Activated CD8-positive, alpha-beta T cell treated with anti-CD3 and anti-CD28 coated beads, Interleukin-2, amount 10 ng/mL, durations not matched to agents 7 days and 5 days (primary cell): ENCODE measurements around the gene OTX1. TPM values are rescaled to one million over a fixed set of nuclear protein-coding genes. Genes with fewer than 3 reads are reported as not detected.

Experiments used
- ATAC-seq: fragments of 150-1000 bp; cut with Tn5 transposase; one replicate; pipeline ENCODE4 v1.10.0; 2021; ENCODE audit warnings: moderate library complexity
- CTCF ChIA-PET: fragments of 350-600 bp; sonication (Branson Sonifier 250); formaldehyde crosslinking; loops from one replicate; lab custom pipeline; 2021; ENCODE audit warnings: antibody characterized with exemption; lab: Charles Lee
- POLR2A ChIA-PET: fragments of 350-600 bp; sonication (Branson Sonifier 250); formaldehyde crosslinking; loops from one replicate; lab custom pipeline; 2021; ENCODE audit warnings: antibody characterized with exemption; lab: Charles Lee
- DNase-seq: peaks from one replicate; pipeline ENCODE4 v3.0.0-alpha.2; 2020
- H3K27ac Mint-ChIP-seq: one replicate; pipeline ENCODE4 v1.8.0; 2021; ENCODE audit warnings: mild to moderate bottlenecking, mixed read lengths
- H3K27me3 Mint-ChIP-seq: one replicate; pipeline ENCODE4 v1.8.0; 2021; ENCODE audit warnings: low read depth, mixed read lengths
- H3K36me3 Mint-ChIP-seq: one replicate; pipeline ENCODE4 v1.8.0; 2021; ENCODE audit warnings: low read depth, mixed read lengths
- H3K4me1 Mint-ChIP-seq: one replicate; pipeline ENCODE4 v1.8.0; 2021; ENCODE audit warnings: low read depth, mixed read lengths
- H3K4me3 Mint-ChIP-seq: one replicate; pipeline ENCODE4 v1.8.0; 2021; ENCODE audit warnings: mild to moderate bottlenecking, mixed read lengths
- H3K9me3 Mint-ChIP-seq: one replicate; pipeline ENCODE4 v1.8.0; 2022; ENCODE audit warnings: mixed read lengths; ENCODE audit not compliant: insufficient read depth
- total RNA-seq, 2 experiments: library from RNA; stranded (reverse); gene quantifications; one replicate each; pipeline ENCODE4 v1.2.3, GENCODE V29; 2021

OTX1 gene
- total RNA-seq, 2 experiments from 2014 or later: not detected

DNA sequence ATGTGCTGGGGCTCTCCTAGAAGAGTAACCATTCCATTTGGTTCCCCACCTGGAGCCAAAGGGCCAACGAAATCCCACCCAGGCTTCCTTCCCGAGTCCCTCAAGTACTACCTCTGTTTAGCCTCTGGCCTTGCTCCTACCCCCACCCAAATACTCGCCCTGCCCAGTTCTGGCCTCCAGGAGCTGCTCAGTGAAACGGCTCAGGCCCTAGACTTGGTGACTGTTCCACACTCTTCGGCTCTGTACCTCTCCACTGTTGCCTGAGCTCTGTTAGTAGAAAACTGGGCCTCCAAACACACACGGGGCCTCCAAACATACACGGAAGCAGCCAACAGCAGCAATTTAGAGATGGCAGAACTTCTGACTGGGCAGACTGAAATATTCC is 4.2 kb downstream of the OTX1 start:
- Mint-ChIP-seq H3K27me3 (peaks cover 79% of the 10 kb centered on the region), H3K4me3 (peak overlapping the region; percentile 28), H3K36me3 (peaks cover 5% of the 10 kb centered on the region), H3K9me3 (no peaks in the 10 kb centered on the region), H3K27ac (no peak overlapping the region), H3K4me1 (peaks cover 76% of the 10 kb centered on the region)
- ChIA-PET CTCF (interaction anchor here (1.1 to 1.4 kb wide), 2 partner anchors 20 to 24 kb away, joined by 3 to 4 read pairs; no protein-coding TSS in a partner anchor), POLR2A (no interaction called here)
- no peak for DNase-seq
- no peak for ATAC-seq

DNA sequence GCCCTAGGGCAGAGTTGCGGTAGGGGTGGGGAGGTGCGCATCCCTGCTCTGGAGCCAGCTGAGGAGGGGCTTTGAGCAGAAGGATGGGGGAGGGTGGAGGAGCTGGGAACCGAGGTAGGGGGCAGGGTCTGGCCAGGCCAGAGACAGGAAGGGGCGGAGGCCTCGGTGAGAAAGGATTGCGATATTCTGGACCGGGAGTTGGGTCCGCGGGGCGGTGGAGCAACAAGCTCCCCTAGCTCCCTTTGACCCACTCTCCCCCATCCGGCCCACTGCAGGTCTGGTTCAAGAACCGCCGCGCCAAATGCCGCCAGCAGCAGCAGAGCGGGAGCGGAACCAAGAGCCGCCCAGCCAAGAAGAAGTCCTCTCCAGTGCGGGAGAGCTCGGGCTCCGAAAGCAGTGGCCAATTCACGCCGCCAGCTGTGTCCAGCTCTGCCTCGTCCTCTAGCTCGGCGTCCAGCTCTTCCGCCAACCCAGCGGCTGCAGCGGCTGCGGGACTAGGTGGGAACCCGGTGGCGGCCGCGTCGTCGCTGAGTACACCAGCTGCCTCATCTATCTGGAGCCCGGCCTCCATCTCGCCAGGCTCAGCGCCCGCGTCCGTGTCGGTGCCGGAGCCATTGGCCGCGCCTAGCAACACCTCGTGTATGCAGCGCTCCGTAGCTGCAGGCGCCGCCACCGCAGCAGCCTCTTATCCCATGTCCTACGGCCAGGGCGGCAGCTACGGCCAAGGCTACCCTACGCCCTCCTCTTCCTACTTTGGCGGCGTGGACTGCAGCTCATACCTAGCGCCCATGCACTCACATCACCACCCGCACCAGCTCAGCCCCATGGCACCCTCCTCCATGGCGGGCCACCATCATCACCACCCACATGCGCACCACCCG is 4.8 kb downstream of the OTX1 start:
- POLR2A ChIA-PET: no interaction called here
- H3K27ac Mint-ChIP-seq: no peak overlapping the region
- DNase-seq: no peak

DNA sequence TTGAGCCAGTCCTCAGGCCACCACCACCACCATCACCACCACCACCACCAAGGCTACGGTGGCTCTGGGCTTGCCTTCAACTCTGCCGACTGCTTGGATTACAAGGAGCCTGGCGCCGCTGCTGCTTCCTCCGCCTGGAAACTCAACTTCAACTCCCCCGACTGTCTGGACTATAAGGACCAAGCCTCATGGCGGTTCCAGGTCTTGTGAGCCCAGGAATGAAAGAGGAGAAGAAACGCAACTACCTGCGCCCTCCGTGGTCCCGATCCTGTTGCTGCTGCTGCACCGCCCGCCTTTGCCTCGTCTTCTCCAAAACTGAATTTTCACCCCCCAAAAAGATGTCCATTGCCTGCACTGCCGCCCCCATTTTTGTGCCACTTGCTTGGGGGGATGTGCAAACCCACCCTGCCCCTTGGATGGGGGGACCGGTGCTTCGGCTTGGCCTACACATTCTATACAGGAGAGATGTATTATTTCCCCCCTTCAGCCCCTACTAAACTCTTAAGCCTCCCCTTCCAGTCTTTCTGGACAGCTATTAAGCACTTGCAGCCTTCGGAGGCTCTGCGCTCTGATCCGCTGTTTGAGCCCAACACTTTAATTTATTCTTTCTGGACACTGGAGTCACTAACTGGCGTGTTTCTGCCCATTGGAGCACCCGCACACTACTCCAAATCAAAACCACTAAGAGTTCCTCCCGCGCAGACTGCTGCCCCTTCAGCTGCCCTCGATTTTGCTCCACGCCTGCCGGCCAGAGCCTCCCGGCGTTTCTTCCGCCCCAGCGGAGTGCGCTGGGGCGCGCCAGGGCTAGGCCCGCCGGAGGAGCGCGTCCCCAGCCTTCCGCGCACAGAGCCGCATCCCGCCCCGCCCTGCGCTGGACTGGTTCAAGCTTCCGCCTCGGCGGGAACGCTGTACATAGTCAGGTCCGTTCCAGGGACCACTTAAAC is 5.7 kb downstream of the OTX1 start:
- ChIA-PET POLR2A (no interaction called here), CTCF (no interaction called here)
- H3K27me3 Mint-ChIP-seq: peaks cover 80% of the 10 kb centered on the region

More for the DNA sequence above, 4.8 kb downstream of the OTX1 start:
- Mint-ChIP-seq H3K36me3 (peaks cover 8% of the 10 kb centered on the region), H3K4me1 (peaks cover 79% of the 10 kb centered on the region), H3K9me3 (no peaks in the 10 kb centered on the region), H3K4me3 (peak overlapping the region; percentile 57), H3K27me3 (peaks cover 83% of the 10 kb centered on the region)
- CTCF ChIA-PET: interaction anchor here (0.8 to 1.4 kb wide), 3 partner anchors 21 to 257 kb away, joined by 3 to 4 read pairs (median 3); no protein-coding TSS in a partner anchor
- ATAC-seq: no peak

DNA sequence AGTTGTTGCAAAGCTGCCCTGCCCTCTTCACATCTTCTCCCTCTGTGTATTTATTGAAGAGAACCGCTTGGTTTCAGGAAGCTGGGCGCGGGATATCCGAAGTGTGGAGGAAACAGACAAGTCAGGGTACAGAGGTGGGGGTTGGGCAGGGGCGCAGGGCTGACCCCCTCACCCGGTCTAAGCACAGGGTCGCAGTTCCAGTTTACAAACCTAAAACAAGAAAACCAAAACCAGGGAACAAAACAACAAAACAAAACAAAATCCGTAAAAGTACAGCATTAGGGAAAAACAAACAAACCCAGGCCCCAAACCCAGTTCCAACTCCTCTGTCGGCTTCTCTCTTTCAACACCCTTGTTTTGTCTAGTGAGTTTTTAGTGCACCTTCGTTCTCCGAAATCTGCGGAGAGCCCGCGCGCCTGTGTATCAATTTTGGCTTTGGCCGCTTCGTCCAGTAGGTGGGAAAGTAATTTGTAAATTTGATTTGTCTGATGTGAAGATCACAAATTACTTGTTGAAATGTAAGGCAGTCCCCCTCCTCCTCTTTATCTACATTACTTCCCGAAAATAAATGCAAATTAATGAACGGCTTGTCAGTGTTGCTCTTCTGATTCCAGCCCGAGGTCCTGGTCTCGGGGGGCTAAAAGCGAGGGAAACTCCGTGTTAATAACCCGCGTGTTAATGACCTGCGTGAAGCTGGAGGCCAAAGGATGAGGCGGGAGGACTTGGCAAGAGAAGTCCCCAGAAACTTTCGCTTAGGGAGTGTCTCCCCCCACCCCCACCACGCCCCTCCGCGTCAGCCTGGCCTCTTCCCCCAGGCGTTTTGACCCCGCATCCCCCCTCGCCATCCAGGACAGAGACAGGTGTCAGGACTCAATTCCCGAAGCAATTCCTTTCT is 6.9 kb downstream of the OTX1 start:
- H3K27ac Mint-ChIP-seq: peak overlapping the region; percentile 25
- ATAC-seq: no peak
- H3K36me3 Mint-ChIP-seq: peaks cover 8% of the 10 kb centered on the region
- H3K27me3 Mint-ChIP-seq: peaks cover 81% of the 10 kb centered on the region
- no peak for DNase-seq
- H3K9me3 Mint-ChIP-seq: no peaks in the 10 kb centered on the region
- H3K4me3 Mint-ChIP-seq: peak overlapping the region; percentile 58
- ChIA-PET POLR2A (no interaction called here), CTCF (no interaction called here)
- peaks cover 65% of the 10 kb centered on the region for H3K4me1 Mint-ChIP-seq

More for the DNA sequence above, 5.7 kb downstream of the OTX1 start:
- no peaks in the 10 kb centered on the region for H3K9me3 Mint-ChIP-seq
- peaks cover 8% of the 10 kb centered on the region for H3K36me3 Mint-ChIP-seq
- H3K27ac Mint-ChIP-seq: no peak overlapping the region
- H3K4me3 Mint-ChIP-seq: peak overlapping the region; percentile 57
- peaks cover 73% of the 10 kb centered on the region for H3K4me1 Mint-ChIP-seq
- DNase-seq (peak; percentile 39), ATAC-seq (peak; percentile 50)

DNA sequence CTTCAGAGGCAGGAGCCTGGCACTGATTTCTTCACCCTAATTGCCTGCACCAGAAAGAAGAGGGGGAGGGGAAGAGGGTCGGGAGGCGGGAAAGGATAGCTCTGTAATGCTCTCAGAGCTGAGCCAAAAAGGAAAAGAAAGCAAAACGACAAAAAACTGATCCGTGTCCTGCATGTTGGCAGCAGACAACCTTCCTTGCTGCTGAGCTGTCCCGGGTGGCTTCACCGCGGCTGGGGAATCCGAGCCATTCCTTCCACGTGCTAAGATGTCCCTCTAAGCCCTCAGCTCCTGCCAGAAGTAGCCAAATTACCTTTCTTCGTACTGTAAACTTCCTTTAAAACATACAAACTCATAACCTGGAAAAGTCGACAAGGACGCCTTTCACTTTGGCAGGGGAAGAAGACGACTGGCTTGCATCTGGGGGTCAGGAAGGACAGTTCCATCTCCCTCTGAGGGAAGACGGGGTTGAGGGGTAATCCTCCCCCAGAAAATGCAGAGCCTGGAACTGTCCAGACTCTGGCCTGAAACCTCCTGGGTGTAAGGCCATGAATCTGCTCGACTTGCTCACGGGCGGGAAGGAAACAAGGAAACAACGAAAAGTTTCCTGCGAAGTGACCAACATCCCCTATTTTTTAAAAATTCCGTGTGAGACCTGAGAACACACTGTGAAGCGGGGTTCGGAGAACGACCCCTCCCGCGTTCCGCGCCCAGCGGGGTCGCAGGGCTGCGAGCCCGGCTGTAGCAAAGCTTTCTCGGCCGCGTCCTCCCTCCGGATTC is 7.7 kb downstream of the OTX1 start:
- ATAC-seq (no peak), DNase-seq (no peak)
- peaks cover 60% of the 10 kb centered on the region for H3K4me1 Mint-ChIP-seq
- peak overlapping the region; percentile 55 for H3K4me3 Mint-ChIP-seq
- POLR2A ChIA-PET: interaction anchor here (1.0 kb wide), 1 partner anchor 11 kb away, joined by 3 read pairs; no protein-coding TSS in a partner anchor
- peaks cover 8% of the 10 kb centered on the region for H3K36me3 Mint-ChIP-seq
- CTCF ChIA-PET: no interaction called here
- no peaks in the 10 kb centered on the region for H3K9me3 Mint-ChIP-seq
- H3K27me3 Mint-ChIP-seq: peaks cover 77% of the 10 kb centered on the region
- no peak overlapping the region for H3K27ac Mint-ChIP-seq

DNA sequence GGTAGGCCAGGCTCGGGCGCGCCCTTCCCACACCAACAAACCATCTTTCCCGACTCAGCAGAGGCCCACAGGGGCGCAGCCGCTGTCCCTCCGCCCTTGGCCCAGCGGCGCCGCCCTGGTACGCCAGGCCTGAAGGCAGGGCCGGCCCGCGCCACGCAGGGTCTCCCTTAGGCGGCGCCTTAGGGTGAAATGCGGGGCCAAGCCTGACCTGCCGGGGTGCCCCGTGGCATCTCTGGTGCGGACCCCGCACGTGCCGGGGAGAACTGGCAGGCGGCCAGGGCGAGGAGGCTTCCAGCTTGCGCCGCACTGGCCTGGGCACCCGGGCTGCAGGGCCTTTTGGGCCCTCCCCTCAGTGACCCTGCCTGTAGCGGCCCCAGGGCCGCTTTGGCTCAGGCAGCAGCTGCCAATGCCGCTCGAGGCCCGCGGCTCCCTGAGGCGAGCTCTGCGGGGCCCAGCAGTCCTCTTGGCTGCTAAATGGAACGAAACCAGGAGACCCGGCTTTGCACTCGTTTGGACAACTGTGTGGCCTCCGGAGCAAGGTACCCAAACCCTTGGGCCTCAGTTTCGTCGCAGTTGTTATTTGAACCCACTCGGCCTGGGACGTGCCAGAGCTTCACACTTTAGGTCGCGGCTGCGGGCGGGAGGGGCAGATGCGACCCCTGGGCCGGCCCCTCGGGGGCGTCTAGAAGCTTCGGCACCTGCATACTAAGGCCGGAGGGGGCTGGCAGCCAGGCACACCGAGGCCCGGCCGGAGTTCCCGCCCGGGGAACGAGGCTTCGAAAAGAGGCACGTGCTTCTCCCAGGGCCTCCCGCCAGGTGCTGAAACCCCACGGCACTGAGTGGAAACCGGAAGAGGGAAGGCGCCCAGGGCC is 8.5 kb downstream of the OTX1 start:
- peak overlapping the region; percentile 55 for H3K4me3 Mint-ChIP-seq
- CTCF ChIA-PET: no interaction called here
- H3K4me1 Mint-ChIP-seq: peaks cover 52% of the 10 kb centered on the region
- DNase-seq (no peak), ATAC-seq (peak; percentile 18)
- H3K27ac Mint-ChIP-seq: no peak overlapping the region
- peaks cover 75% of the 10 kb centered on the region for H3K27me3 Mint-ChIP-seq
- POLR2A ChIA-PET: interaction anchor here (1.0 kb wide), 1 partner anchor 12 kb away, joined by 3 read pairs; no protein-coding TSS in a partner anchor
- H3K9me3 Mint-ChIP-seq: no peaks in the 10 kb centered on the region
- H3K36me3 Mint-ChIP-seq: peaks cover 8% of the 10 kb centered on the region

DNA sequence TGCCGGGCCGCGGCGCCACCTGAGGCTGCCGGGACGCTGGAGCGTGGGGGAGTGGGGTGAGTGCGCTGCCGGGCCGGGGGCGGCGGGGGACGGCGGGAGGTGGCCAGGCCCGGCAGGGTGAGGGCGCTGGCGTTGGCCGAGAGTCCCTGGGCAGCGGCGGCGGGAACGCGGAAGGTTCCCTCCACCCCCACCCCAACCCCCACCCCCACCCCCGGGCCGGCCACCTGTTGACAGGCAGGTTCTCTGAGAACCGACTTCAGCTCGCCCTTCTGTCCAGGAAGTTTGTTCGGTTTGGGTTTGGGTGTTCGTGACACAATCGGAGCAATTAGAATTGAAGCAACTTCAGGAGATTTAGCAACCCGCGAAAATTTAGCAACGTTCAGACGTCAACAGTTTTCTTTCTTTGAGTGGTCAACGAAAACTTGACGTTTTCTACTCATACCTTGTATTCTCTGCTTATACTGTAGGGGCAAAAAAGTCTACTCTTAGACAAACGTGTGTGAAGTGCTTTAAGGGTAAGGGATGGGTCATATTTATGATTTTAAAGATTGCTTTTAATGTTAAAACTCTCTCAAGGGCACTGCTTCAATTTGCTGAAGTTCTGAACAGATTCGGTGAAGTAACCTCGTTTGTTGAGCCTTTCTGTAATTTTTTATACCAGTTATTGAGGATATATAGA is 9.3 kb downstream of the OTX1 start:
- Mint-ChIP-seq H3K27ac (no peak overlapping the region), H3K9me3 (no peaks in the 10 kb centered on the region), H3K36me3 (peaks cover 4% of the 10 kb centered on the region), H3K4me1 (peaks cover 44% of the 10 kb centered on the region), H3K27me3 (peaks cover 71% of the 10 kb centered on the region), H3K4me3 (no peak overlapping the region)
- ATAC-seq: no peak
- ChIA-PET POLR2A (interaction anchor here (1.0 kb wide), 1 partner anchor 13 kb away, joined by 3 read pairs; no protein-coding TSS in a partner anchor), CTCF (no interaction called here)
- DNase-seq: no peak

DNA sequence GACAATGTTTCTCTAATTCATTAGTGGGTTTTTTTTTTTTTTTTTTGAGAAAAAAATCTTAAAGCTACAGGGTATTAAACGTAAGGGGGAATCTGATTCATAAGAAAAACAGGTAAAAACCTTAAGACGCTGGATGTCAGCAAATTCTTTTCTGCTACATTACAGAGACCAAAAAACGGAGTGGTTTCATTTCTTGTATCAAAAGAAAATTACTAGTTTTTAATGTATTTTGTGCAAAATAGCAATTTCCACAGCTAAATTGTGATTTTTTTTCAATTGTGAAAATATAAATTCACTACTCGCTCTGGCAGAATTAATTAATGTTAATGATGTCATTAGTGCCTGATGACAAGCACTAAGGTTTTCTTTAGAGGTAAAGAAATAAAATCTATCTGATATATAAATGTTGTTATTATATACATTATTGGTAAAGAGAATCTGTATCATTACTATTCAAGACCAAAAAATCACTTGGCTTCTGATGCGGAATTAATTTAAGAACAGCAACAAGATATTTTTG is 9.9 kb downstream of the OTX1 start:
- Mint-ChIP-seq H3K27ac (no peak overlapping the region), H3K9me3 (no peaks in the 10 kb centered on the region), H3K36me3 (peaks cover 4% of the 10 kb centered on the region), H3K4me1 (peaks cover 38% of the 10 kb centered on the region), H3K4me3 (no peak overlapping the region), H3K27me3 (peaks cover 67% of the 10 kb centered on the region)
- POLR2A ChIA-PET: no interaction called here
- DNase-seq (no peak), ATAC-seq (no peak)
- CTCF ChIA-PET: no interaction called here

DNA sequence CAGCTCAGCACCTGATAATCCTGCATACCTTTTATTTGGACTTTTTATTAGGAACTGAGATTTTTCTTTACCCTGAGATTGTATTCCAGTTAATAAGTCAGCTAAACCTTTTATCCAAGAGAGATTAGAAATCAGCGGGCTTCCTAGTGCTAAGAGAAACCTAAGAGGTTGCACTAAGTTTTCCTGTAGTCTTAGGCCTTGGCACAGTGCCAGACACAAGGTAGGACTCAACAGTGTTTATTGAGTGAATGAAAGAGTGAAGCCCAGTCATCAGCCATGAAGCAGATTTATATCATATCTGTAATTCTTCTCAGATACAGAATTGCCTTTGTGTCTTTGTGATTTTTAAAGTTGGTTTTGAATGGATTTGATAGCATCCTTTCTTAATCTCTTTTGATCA is 13.6 kb downstream of the OTX1 start:
- ATAC-seq: no peak
- CTCF ChIA-PET: no interaction called here
- Mint-ChIP-seq H3K4me3 (no peak overlapping the region), H3K9me3 (no peaks in the 10 kb centered on the region), H3K27me3 (peaks cover 49% of the 10 kb centered on the region), H3K36me3 (peaks cover 2% of the 10 kb centered on the region), H3K4me1 (peaks cover 7% of the 10 kb centered on the region), H3K27ac (no peak overlapping the region)
- no peak for DNase-seq
- POLR2A ChIA-PET: no interaction called here
